GM03348 (cell line): ENCODE data around the gene SKAP2.

Experiments used
- DNase-seq: peaks from one replicate; pipeline ENCODE4 v3.0.0; 2012; ENCODE audit warnings: low spot score

The SKAP2 gene

DNA sequence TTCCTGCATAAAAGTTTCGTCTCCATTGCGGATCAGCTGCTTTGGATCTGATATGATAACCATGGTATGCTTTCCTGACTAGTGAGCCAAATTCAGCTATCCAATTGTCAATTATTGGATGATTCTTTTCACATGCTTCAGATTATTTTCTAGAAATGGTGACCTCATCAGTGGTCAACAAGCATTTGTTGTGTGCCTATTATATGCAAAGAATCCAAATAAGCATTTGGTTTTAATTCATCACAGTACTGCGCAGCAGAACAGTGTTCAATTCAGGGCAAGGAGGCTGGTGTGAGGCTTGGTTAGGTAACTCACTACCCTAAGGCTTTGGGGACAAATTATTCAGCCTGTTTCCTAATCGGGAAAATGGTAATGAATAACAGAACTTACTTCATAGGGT, 200.5 kb downstream of the SKAP2 start:
- no peak for DNase-seq

DNA sequence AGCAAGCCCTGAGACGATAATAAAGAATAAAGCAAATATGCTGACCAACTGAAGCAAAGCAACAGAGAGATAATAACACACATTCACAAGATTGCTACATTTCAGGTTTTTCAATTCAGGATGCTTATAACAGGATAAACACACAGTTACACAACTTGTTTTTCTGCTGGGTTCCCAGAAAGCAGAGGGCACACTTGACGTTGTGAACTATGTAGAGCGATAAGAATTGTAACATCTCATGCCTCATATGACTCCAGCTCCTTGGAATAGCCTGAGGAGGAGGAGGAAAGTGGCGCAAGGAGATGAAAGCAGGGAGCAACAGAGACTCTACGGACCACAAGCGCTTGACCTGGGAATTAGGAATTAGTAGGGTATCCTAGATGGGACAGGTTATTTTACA, 201.7 kb downstream of the SKAP2 start:
- DNase-seq = no peak

GRCh38 chr7:26659121-26659520, 205.3 kb downstream of the SKAP2 start:
- no peak for DNase-seq

GRCh38 chr7:26658389-26659084, 205.9 kb downstream of the SKAP2 start:
- no peak for DNase-seq

DNA sequence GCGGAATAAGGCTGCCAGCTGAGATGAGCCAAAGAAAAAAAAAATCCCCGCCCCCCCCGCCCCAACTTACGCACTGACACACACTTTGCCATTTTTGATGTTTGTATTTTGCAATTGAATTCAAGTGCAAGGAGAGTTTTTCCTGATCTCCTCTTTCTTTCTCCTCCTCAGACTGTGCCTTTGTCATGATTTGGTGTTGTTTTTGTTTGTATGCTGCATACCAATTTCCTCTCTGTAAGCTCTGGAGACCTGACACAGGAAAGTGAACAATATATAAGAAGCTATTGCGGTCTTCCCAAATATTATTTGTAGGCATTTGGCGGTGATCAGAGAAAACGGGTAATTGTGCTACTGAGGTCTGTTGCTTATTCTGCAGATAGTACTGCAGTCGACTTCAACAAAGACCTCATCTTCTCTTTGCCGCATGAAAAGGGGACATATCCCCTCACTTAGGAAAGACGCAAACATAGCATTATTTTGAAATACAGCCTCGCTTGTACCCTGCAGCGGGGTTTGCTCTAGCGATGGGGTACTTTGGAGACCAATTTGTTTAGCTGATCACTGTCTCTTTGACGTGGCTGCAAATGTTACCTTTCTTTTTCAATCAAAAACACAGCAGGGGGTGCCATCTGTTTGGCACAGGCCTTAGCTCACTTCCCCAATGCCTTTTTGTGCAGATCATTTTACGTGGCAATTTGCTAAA, 206.6 kb downstream of the SKAP2 start:
- DNase-seq = no peak

GRCh38 chr7:26657206-26657641, 207.2 kb downstream of the SKAP2 start:
- no peak for DNase-seq

DNA sequence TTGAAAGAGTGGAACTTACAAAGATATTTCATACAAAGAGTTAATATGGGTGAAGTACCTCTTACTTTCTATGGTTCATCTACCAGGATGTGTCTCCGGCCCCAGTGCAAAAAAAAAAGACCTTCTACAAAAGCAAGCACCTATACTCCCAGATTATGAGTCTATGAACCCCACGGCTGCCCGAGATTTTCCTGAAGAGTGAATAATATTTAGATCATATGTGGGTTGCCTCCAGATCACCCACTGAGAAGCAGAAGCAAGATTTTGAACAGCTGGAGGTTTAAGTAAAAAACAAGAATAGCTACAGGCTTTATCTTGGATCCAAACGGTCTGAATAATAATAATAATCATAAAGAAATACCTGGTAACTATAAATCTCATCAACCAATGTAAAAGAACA, 207.7 kb downstream of the SKAP2 start:
- no peak for DNase-seq

- DNase-seq = no peak
Observed at GRCh38 chr7:26655781-26656180, 208.6 kb downstream of the SKAP2 start.

GRCh38 chr7:26653430-26654399, 210.7 kb downstream of the SKAP2 start:
- no peak for DNase-seq

- no peak for DNase-seq
Observed at GRCh38 chr7:26652401-26653100, 211.8 kb downstream of the SKAP2 start.

- no peak for DNase-seq
Observed at GRCh38 chr7:26650103-26650502, 214.3 kb downstream of the SKAP2 start.

GRCh38 chr7:26649388-26649787, 215.0 kb downstream of the SKAP2 start:
- DNase-seq = no peak

DNA sequence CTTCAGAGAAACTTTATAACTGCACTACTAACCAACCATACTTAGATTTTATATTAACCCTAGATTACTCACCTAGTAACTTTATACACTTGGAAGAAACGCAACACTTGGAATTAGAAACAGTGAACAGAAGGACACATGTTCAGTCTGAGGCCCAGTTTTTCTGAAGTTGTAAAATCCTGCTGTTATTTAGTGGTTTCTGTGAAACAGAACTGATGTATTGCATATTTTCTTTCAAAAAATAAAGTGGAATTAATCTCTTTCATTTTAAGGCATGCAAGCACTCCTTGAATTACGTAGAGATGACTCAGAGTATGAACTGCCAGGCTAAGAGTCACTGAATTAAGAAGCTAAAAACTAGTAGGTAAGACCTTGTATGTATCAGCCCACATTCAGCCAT, 215.8 kb downstream of the SKAP2 start:
- peak; percentile 50 for DNase-seq

- DNase-seq = no peak
Observed at GRCh38 chr7:26646336-26647048, 217.9 kb downstream of the SKAP2 start.

DNA sequence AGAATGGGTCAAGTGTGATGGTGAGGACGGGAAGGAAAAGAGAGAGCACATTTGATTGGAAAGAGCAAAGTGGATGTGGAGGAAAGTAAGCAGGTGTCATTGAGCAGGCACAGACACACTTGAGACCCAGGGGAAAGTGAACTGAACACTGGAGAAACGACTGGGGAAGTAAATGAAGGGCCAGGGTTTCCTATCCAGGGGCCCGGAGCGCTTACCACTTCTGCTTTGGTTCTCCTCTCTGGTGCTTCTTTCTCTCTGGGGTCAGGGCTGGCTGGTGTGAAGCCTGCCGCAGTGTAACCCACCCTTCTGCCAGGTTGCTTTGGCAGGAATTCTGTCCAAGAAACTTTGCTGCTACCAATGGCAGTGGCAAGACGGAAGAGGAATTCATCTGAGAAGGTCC, 219.3 kb downstream of the SKAP2 start:
- no peak for DNase-seq

DNA sequence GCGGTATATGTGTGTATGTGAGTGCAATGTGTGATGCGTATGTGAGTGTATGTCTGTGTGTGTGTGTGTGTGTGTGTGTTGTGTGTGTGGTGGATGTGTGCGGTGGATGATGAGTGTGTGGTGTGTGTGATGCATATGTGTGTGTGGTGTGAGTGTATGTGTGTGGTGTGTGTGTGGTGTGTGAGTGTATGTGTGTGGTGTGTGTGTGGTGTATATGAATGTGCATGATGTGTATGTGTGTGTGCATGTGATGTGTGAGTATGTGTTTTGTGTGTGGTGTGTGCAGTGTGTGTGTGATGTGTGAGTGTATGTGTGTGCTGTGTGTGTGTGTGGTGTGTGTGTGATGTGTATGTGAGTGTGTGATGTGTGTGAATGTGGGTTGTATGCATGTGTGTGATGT, 222.0 kb downstream of the SKAP2 start:
- no peak for DNase-seq

GRCh38 chr7:26639695-26640094, 224.7 kb downstream of the SKAP2 start:
- DNase-seq = no peak

- DNase-seq = no peak
Observed at GRCh38 chr7:26639111-26639510, 225.3 kb downstream of the SKAP2 start.

- no peak for DNase-seq
Observed at GRCh38 chr7:26638140-26638539, 226.2 kb downstream of the SKAP2 start.

DNA sequence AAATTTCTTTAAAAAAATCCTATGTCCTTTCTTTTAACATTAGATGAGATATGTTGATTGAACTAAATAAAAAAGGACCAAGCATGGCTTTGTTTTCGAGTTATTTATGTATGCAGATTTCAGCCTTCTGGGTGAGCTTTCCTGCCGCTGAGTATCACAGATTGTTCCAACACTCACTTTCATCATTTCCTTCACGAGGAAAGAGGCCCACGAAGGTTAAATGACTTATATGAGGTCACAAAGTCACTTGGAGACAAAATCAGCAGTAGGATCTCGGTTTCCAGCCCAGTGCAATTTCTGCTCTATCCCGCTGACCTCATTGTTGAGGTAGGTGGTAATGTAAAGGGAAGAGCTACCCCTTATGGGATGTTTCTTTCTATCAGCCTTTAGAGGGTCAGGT, 226.8 kb downstream of the SKAP2 start:
- DNase-seq = no peak

GRCh38 chr7:26636808-26637207, 227.6 kb downstream of the SKAP2 start:
- DNase-seq = no peak
